Endothelial cell of umbilical vein (primary cell): ENCODE measurements around the gene SERPINB3. TPM values are rescaled to one million over a fixed set of nuclear protein-coding genes. Genes with fewer than 3 reads are reported as not detected.

Experiments used
- BruUV-seq: library from RNA; stranded (reverse); fragments of 400-500 nt; replicated peaks from 2 replicates; lab custom pipeline; 2021; lab: Mats Ljungman, UMichigan
- CTCF ChIA-PET: fragments of 300-600, 350-600 bp; sonication (Branson Sonifier 250); formaldehyde crosslinking; loops from one replicate; lab custom pipeline; 2021; ENCODE audit warnings: antibody characterized with exemption, inconsistent platforms; lab: Charles Lee
- POLR2A ChIA-PET: fragments of 300-600, 350-600 bp; sonication (Branson Sonifier 250); formaldehyde crosslinking; loops from one replicate; lab custom pipeline; 2021; ENCODE audit warnings: antibody characterized with exemption, inconsistent platforms; lab: Charles Lee
- DNase-seq: peaks from one replicate; pipeline ENCODE4 v3.0.0-alpha.2; 2011; ENCODE audit warnings: low read depth, low spot score
- FAIRE-seq: peaks from 2 replicates; lab custom pipeline; 2011; peaks lifted over from hg19 to GRCh38; lab: Jason Lieb, UNC
- H2AFZ ChIP-seq: 2 replicates; pipeline ENCODE4 v1.6.0; 2012; ENCODE audit warnings: low read depth, low read length, control low read depth, inconsistent platforms
- H3K27ac ChIP-seq: 2 replicates; pipeline ENCODE4 v1.5.1; 2011; ENCODE audit warnings: low read depth, mild to moderate bottlenecking, control low read depth, low read length, moderate library complexity; ENCODE audit not compliant: insufficient read depth
- H3K27me3 ChIP-seq, 2 experiments: 2 replicates each; pipeline versions ENCODE4 v1.6.0 to v1.6.1; 2011; ENCODE audit warnings: low read length in 2 of 2, mixed read lengths in 1 of 2; ENCODE audit not compliant: control insufficient read depth in 2 of 2, insufficient read depth in 2 of 2
- H3K36me3 ChIP-seq, 2 experiments: 2 replicates in 1 of 2; 3 replicates in 1 of 2; pipeline ENCODE4 v1.5.1; 2011; ENCODE audit warnings: low read length in 2 of 2, mild to moderate bottlenecking in 1 of 2, moderate library complexity in 1 of 2; ENCODE audit not compliant: control insufficient read depth in 2 of 2, insufficient read depth in 2 of 2; ENCODE audit errors: extremely low read depth in 1 of 2
- H3K4me1 ChIP-seq: 3 replicates; pipeline ENCODE4 v1.5.1; 2011; ENCODE audit warnings: mild to moderate bottlenecking, low read length; ENCODE audit not compliant: control insufficient read depth, insufficient read depth; ENCODE audit errors: extremely low read depth
- H3K4me2 ChIP-seq: 2 replicates; pipeline ENCODE4 v1.6.1; 2011; ENCODE audit warnings: low read length, control low read depth, mixed read lengths; ENCODE audit not compliant: insufficient read depth
- H3K4me3 ChIP-seq, 3 experiments: fragments of 200-600 bp in 1 of 3; sonication (generic), shearing (Covaris generic) in 1 of 3; replicated peaks in 1 of 3; 2 replicates each; pipeline ENCODE4 v1.5.1; 2011 to 2016; ENCODE audit warnings: control low read depth in 3 of 3, low read length in 3 of 3, mild to moderate bottlenecking in 2 of 3, inconsistent platforms in 1 of 3, low read depth in 1 of 3, moderate library complexity in 1 of 3; ENCODE audit not compliant: insufficient read depth in 1 of 3
- H3K79me2 ChIP-seq: 2 replicates; pipeline ENCODE4 v1.6.0; 2012; ENCODE audit warnings: low read length, inconsistent platforms; ENCODE audit not compliant: control insufficient read depth, insufficient read depth
- H3K9ac ChIP-seq: replicated peaks from 2 replicates; pipeline ENCODE3; 2011; ENCODE audit warnings: low read length, control low read depth; ENCODE audit not compliant: insufficient read depth; ENCODE audit errors: extremely low read depth
- H3K9me1 ChIP-seq: replicated peaks from 3 replicates; pipeline ENCODE4 v1.6.0; 2011; ENCODE audit warnings: mild to moderate bottlenecking, low read length; ENCODE audit not compliant: control insufficient read depth, insufficient read depth; ENCODE audit errors: extremely low read depth
- H3K9me3 ChIP-seq: replicated peaks from 2 replicates; pipeline ENCODE4 v1.5.1; 2012; ENCODE audit warnings: low read length, inconsistent platforms; ENCODE audit not compliant: control insufficient read depth, insufficient read depth
- H4K20me1 ChIP-seq: replicated peaks from 2 replicates; pipeline ENCODE3; 2011; ENCODE audit warnings: mild to moderate bottlenecking, low read length; ENCODE audit not compliant: control insufficient read depth, insufficient read depth; ENCODE audit errors: extremely low read depth
- CTCF ChIP-seq, 2 donors: IDR thresholded peaks; 1 replicate in 1 of 2; 2 replicates in 1 of 2; pipeline ENCODE4 v1.5.1; 2011; ENCODE audit warnings: low read length in 2 of 2, mild to moderate bottlenecking in 2 of 2, moderate library complexity in 2 of 2, control low read depth in 1 of 2, inconsistent platforms in 1 of 2, low read depth in 1 of 2; ENCODE audit not compliant: insufficient read depth in 1 of 2; ENCODE audit errors: extremely low read depth in 1 of 2
- EZH2 ChIP-seq: IDR thresholded peaks from 2 replicates; pipeline ENCODE4 v1.6.1; 2012; ENCODE audit warnings: borderline replicate concordance, low read depth, mild to moderate bottlenecking, moderate library complexity, low read length, inconsistent platforms; ENCODE audit not compliant: severe bottlenecking
- FOS ChIP-seq: IDR thresholded peaks from 2 replicates; pipeline ENCODE4 v1.6.1; 2011; ENCODE audit warnings: mild to moderate bottlenecking, low read length, moderate library complexity, borderline replicate concordance; ENCODE audit not compliant: insufficient read depth
- GATA2 ChIP-seq: IDR thresholded peaks from 2 replicates; pipeline ENCODE4 v1.7.0; 2011; ENCODE audit warnings: low read depth, mild to moderate bottlenecking, moderate library complexity, mixed read lengths, low read length; ENCODE audit not compliant: insufficient read length, insufficient read depth
- JUN ChIP-seq: IDR thresholded peaks from 2 replicates; pipeline ENCODE4 v1.6.1; 2011; ENCODE audit warnings: borderline replicate concordance, low read depth; ENCODE audit not compliant: insufficient read length, insufficient read depth
- MAX ChIP-seq: IDR thresholded peaks from 2 replicates; pipeline ENCODE4 v1.6.1; 2011; ENCODE audit not compliant: insufficient read depth, insufficient read length
- MYC ChIP-seq: IDR thresholded peaks from one replicate; pipeline ENCODE4 v1.6.1; 2011; ENCODE audit warnings: mild to moderate bottlenecking, low read depth, low read length
- POLR2A ChIP-seq: IDR thresholded peaks from 2 replicates; pipeline ENCODE4 v1.6.1; 2012; ENCODE audit warnings: low read depth, mild to moderate bottlenecking, control low read depth, low read length
- POLR2AphosphoS5 ChIP-seq: IDR thresholded peaks from 2 replicates; pipeline ENCODE4 v1.6.1; 2012; ENCODE audit warnings: low read depth, mild to moderate bottlenecking, control low read depth, low read length, moderate library complexity; ENCODE audit not compliant: insufficient read depth
- dilution Hi-C: fragments of 300-500 bp; cut with MboI; formaldehyde crosslinking; loops from one replicate; pipeline ENCODE4 v1.15.0; 2019; ENCODE audit warnings: low sequenced_read_pairs; ENCODE audit not compliant: extremely low pct_ligation_motif_present
- intact Hi-C: fragments of 100-400 bp; cut with micrococcal nuclease; formaldehyde crosslinking; loops from one replicate; pipeline ENCODE4 v1.10.0; 2022
- polyA plus RNA-seq, 4 experiments: library from polyadenylated mRNA; depleted of rRNA in 3 of 4; stranded (reverse) in 3 of 4; unstranded in 1 of 4; fragments of >200 nt; gene quantifications; 2 replicates each; pipeline versions ENCODE4 v1.2.1 to v1.2.3, GENCODE V29; 2011 to 2012; ENCODE audit warnings: missing spikeins in 1 of 4
- total RNA-seq: library from RNA; stranded (reverse); gene quantifications from 2 replicates; pipeline ENCODE4 v1.2.3, GENCODE V29; 2021

Gene SERPINB3
- total and polyA plus RNA-seq, 2 donors (not counting 3 experiments of a cell fraction or from before 2014, with no cell fraction given), result not detected

- H3K4me1 ChIP-seq, result no peaks in the 10 kb centered on the region
- BruUV-seq, result no TSS peak
- no peaks in the 10 kb centered on the region for H4K20me1 ChIP-seq
- H3K36me3 ChIP-seq, result no peaks in the 10 kb centered on the region
- FAIRE-seq (no peak), DNase-seq (no peak)
- POLR2A ChIA-PET, result no interaction called here
- H3K9me1 ChIP-seq, result no peaks in the 10 kb centered on the region
- H3K27ac ChIP-seq, result no peak overlapping the region
- CTCF ChIA-PET, result no interaction called here
- no peaks in the 10 kb centered on the region for H3K79me2 ChIP-seq
- H2AFZ ChIP-seq, result no peak overlapping the region
- H3K4me3 ChIP-seq, result no peak overlapping the region
- dilution Hi-C loops, result no loop called here
- no peaks in the 10 kb centered on the region for H3K27me3 ChIP-seq
- H3K4me2 ChIP-seq, result no peak overlapping the region
- intact Hi-C loops, result no loop called here
- H3K9ac ChIP-seq, result no peak overlapping the region
- H3K9me3 ChIP-seq, result no peaks in the 10 kb centered on the region
- TF ChIP-seq GATA2, result no peak
- TF ChIP-seq EZH2, result no peak
- TF ChIP-seq MAX, result no peak
- TF ChIP-seq MYC, result no peak
- no peak for TF ChIP-seq FOS
- TF ChIP-seq POLR2A, result no peak
- TF ChIP-seq JUN, result no peak
- TF ChIP-seq CTCF (IDR thresholded peaks at IDR 0.05; ENCODE audit: extremely low read depth in 1 of 2, insufficient read depth in 1 of 2, low read depth in 1 of 2, low read length in 2 of 2), result no peak
- TF ChIP-seq POLR2AphosphoS5, result no peak
Measured at GRCh38 chr18:63627819-63628218, 33.9 kb downstream of the SERPINB3 start.
